GM10266 (cell line): ENCODE measurements around the gene COL6A5.
"Not testable (repeated sequence)": the region's sequence is repeated elsewhere in the genome, so short reads cannot be mapped to it uniquely, and the experiment has no call there.

Source experiments
- DNase-seq: peaks from one replicate; pipeline ENCODE4 v3.0.0; 2012; ENCODE audit errors: extremely low spot score
- TF ChIP-seq, protein P1 (sequence below): IDR thresholded peaks from 2 replicates; pipeline ENCODE4 v1.5.1; 2012; ENCODE audit warnings: mild to moderate bottlenecking, low read depth; ENCODE audit not compliant: control insufficient read depth, insufficient read depth; ENCODE audit errors: missing control alignments

Gene COL6A5

GRCh38 chr3:130425484-130425883 lies 80.0 kb downstream of the COL6A5 start:
- no peak for DNase-seq
- TF ChIP-seq, protein P1, sequence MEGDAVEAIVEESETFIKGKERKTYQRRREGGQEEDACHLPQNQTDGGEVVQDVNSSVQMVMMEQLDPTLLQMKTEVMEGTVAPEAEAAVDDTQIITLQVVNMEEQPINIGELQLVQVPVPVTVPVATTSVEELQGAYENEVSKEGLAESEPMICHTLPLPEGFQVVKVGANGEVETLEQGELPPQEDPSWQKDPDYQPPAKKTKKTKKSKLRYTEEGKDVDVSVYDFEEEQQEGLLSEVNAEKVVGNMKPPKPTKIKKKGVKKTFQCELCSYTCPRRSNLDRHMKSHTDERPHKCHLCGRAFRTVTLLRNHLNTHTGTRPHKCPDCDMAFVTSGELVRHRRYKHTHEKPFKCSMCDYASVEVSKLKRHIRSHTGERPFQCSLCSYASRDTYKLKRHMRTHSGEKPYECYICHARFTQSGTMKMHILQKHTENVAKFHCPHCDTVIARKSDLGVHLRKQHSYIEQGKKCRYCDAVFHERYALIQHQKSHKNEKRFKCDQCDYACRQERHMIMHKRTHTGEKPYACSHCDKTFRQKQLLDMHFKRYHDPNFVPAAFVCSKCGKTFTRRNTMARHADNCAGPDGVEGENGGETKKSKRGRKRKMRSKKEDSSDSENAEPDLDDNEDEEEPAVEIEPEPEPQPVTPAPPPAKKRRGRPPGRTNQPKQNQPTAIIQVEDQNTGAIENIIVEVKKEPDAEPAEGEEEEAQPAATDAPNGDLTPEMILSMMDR = no peak

DNA sequence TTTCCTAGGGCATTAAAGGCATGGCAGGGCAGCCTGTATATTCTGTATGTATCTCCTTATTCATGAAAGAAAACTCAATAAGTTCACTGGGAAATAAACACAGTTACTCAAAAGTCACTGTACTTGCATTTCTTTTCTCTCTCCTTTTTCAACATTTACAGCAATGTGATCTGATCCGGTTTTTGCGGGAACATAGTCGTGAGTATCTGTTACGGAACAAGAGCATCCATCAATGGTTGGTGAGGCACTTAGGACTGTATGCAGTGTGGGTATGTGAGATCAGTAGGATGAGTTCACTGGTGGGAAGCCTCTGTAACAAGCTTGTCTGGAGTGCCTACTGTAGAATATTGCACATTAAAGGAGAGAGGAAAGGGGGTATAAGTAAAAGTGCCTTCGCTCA lies 80.7 kb downstream of the COL6A5 start:
- DNase-seq = no peak
- TF ChIP-seq, protein P1 = no peak

- TF ChIP-seq, protein P1 = no peak
- no peak for DNase-seq
These were observed 83.6 kb downstream of the COL6A5 start for GRCh38 chr3:130428871-130429712.

DNA sequence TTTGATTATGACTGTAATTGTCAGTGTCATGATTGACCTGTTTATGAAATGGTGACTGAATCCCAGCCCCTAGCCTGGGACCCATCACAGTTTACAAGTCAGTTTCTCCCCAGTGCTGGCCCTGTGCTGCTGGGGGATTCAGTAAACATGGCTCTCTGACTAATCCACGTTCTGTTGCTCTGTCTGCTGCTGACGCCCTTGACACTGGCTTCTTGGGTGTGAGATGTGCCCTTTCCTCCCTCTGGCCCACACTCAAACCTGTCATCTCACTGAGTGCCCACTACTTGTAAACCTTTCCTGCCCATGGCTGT lies 84.2 kb downstream of the COL6A5 start:
- TF ChIP-seq, protein P1 = no peak
- no peak for DNase-seq

DNA sequence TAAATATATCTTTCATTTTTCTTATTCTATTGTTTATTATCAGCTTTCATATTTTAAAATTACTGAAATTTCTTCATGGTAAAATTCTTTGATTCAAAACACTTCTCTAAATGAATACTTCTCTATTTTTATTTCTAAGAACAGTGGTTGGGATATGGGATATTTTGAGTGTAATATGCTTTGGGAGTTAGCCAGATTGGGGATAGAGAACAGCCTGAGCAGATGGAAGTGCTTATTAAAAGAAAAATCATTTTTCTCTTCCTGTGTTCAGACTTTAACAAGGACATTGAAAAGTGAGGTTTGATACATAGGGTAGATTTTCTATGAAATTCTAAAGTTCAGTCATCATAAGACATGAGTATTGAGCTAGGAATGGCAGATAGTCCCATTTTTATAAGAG lies 84.8 kb downstream of the COL6A5 start:
- no peak for DNase-seq
- TF ChIP-seq, protein P1 = no peak

DNA sequence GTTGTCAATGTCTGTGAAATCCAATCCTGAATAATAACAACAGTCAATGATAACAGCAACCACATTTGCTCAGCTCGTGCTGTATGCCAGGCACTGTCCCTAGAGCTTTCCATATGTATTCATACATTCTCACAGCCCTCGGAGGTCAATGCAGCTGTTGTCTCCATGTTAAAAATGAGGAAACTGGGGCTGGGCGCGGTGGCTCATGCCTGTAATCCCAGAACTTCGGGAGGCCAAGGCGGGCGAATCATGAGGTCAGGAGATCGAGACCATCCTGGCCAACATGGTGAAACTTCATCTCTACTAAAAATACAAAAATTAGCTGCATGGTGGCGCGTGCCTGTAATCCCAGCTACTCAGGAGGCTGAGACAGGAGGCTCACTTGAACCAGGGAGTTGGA lies 86.6 kb downstream of the COL6A5 start:
- DNase-seq = not testable (repeated sequence)

DNA sequence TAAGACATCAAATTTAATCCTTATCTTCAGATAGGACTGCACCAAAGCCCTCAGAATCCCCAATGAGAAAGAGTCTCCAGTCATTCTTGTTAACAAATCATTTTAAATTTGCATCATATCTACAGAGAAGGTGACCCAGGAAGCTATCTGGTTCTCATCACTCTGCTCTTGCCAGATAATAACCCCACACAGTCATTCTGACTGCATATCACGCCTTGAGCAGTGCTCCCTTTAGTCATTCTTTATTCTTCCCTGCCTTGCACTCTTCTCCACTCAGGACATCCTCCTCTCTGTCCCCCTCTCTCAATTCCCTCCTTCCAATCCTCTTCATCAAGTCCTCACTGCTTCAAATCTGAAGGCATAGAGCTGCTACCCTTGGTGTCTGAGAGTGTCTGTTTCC lies 87.8 kb downstream of the COL6A5 start:
- TF ChIP-seq, protein P1 = no peak
- DNase-seq = no peak

DNA sequence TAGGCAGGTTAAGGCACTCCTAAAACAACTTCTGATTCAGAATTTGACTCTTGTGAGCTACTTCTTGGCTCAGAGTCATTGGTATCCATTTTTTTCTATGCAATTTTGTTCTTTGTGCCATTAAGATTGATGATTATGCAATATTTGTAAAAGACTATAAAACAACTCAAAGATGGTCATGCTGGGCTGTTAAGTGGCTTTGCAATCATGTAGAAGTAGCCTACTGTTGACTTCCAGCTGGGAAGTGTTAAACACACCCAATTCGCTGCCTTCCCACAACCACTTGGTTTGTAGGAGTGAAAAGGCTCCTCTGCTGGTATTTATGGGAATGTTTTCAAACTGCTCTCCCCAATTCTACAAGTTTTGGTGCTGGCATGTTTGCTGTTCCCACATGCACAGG lies 96.8 kb downstream of the COL6A5 start:
- no peak for DNase-seq
- TF ChIP-seq, protein P1 = no peak

- DNase-seq = not testable (repeated sequence)
These were observed 101.4 kb downstream of the COL6A5 start for GRCh38 chr3:130446840-130447239.

GRCh38 chr3:130448155-130448554 lies 102.7 kb downstream of the COL6A5 start:
- DNase-seq = not testable (repeated sequence)
